ENCODE data around the gene PPP2R2C. TPM values are rescaled to one million over a fixed set of nuclear protein-coding genes. Genes with fewer than 3 reads are reported as not detected.

PPP2R2C gene
- total and polyA plus RNA-seq, 11 donors, result 0.22 to 20.0 (median 6.8) TPM

GRCh38 chr4:6480534-6481088 is 8.2 kb upstream of the PPP2R2C start:
- ATAC-seq (no peak), DNase-seq (no peak)
- TF ChIP-seq CTCF (IDR thresholded peaks at IDR 0.05), result no peak
- TF ChIP-seq POLR2A (IDR thresholded peaks at IDR 0.05), result no peak
- Histone ChIP-seq H3K4me3 (no peak overlapping the region), H3K4me1 (no peaks in the 10 kb centered on the region), H3K9me3 (peaks cover 0 to 17% (median 10%) of the 10 kb centered on the region in 12 donors), H3K27me3 (peaks cover 0 to 26% (median 3%) of the 10 kb centered on the region in 9 donors), H3K27ac (no peak overlapping the region), H3K36me3 (no peaks in the 10 kb centered on the region)
- intact Hi-C loops (cut with DNase I), result no loop called here
- WGBS, 4 donors, result 66 to 72% (median 71%) methylated on average over 4 of the region's 4 CpGs

GRCh38 chr4:6478546-6479220 is 6.3 kb upstream of the PPP2R2C start:
- H3K9me3 ChIP-seq, result no peaks in the 10 kb centered on the region
- ATAC-seq (no peak), DNase-seq (no peak)
- intact Hi-C loops (cut with DNase I), result no loop called here
- H3K4me1 ChIP-seq, result no peaks in the 10 kb centered on the region
- no peaks in the 10 kb centered on the region for H3K36me3 ChIP-seq
- TF ChIP-seq POLR2A (IDR thresholded peaks at IDR 0.05) (no peak), CTCF (IDR thresholded peaks at IDR 0.05) (no peak)
- H3K27me3 ChIP-seq, result peaks cover 0 to 32% (median 3%) of the 10 kb centered on the region in 9 donors
- 65 to 74% (median 65%) methylated on average over 16 to 17 of the region's 17 CpGs for WGBS, 4 donors
- H3K27ac ChIP-seq, result no peak overlapping the region
- no peak overlapping the region for H3K4me3 ChIP-seq

GRCh38 chr4:6476893-6477292 is 4.5 kb upstream of the PPP2R2C start:
- WGBS, 4 donors, result 77 to 89% (median 82%) methylated on average over 4 of the region's 4 CpGs

More at GRCh38 chr4:6476893-6477292, 4.5 kb upstream of the PPP2R2C start:
- Histone ChIP-seq H3K27ac (no peak overlapping the region), H3K9me3 (no peaks in the 10 kb centered on the region), H3K36me3 (no peaks in the 10 kb centered on the region), H3K4me1 (peaks cover 0 to 2% (median 0%) of the 10 kb centered on the region in 12 donors), H3K4me3 (no peak overlapping the region), H3K27me3 (peaks cover 0 to 42% (median 5%) of the 10 kb centered on the region in 9 donors)
- TF ChIP-seq POLR2A (IDR thresholded peaks at IDR 0.05) (no peak), CTCF (IDR thresholded peaks at IDR 0.05) (no peak)
- no peak for DNase-seq
- ATAC-seq, result no peak
- intact Hi-C loops (cut with DNase I), result no loop called here

Measured in heart left ventricle (tissue), 16 donors.